HG03558 (cell line): Measurements from ENCODE around the gene ENAH.
"Not testable (repeated sequence)": the region's sequence is repeated elsewhere in the genome, so short reads cannot be mapped to it uniquely, and the experiment has no call there.

Experiments used
- ATAC-seq: cut with Tn5 transposase; IDR thresholded peaks from one replicate; pipeline ENCODE4 v1.9.1; 2021; ENCODE audit warnings: moderate number of reproducible peaks; ENCODE audit not compliant: unreplicated experiment; ENCODE audit errors: extremely low read depth

The ENAH gene

GRCh38 chr1:225510740-225511139, 142.2 kb downstream of the ENAH start:
- ATAC-seq = not testable (repeated sequence)

GRCh38 chr1:225509770-225510169, 143.2 kb downstream of the ENAH start:
- no peak for ATAC-seq

DNA sequence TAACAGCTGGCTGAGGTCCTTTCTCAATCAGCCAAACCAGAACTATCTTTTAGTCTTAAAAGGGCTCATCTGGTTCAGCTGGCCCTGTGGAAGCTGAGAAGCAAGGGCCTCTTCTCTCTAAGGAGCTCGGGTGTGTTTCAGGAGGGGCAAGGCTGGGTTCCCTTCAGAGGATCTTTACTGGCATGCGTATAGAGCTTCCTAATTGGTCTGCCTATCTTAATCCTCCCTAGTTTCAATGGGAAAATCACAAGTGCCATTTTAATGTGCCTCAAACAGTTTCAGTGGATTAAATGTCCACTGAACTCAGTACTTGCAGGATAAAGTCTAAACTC, 143.6 kb downstream of the ENAH start:
- no peak for ATAC-seq

- no peak for ATAC-seq
Observed at GRCh38 chr1:225508538-225509375, 144.2 kb downstream of the ENAH start.

DNA sequence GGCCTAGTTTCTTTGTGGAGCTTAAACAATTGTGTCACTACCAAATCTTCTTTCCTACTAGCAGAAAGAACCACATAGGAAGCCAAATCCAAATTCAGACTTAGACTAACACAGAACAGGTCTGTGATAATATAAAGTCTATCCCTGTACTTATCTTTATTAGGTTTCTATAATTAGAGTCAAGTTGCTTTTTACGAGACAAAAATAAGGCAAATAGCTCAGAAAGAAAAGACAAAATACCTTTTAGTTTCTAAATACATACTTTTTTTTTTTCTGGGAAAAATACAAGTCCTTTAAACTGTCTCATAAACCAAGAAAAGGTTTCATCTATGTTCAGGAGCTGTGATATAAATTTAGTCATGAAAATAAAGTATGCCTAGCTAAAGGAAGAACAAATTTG, 146.2 kb downstream of the ENAH start:
- no peak for ATAC-seq

DNA sequence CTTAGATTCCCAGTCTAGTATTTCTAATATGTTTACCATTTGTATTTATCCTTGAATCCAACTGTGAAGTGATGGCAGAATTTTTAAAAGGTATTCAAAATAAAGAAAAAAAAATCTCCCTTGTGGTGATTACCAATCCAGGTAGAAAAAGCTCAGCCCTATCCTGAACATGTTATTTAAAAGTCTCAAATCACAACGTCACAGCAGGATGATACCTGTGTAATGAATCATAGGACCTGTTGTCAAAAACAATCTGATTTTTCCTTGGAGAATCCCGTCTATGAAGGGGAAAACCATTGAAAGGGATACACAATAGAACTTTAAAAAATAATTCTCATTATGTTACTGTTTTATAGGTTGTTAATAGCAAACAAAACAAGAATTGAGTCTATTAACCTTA, 148.1 kb downstream of the ENAH start:
- ATAC-seq = no peak

DNA sequence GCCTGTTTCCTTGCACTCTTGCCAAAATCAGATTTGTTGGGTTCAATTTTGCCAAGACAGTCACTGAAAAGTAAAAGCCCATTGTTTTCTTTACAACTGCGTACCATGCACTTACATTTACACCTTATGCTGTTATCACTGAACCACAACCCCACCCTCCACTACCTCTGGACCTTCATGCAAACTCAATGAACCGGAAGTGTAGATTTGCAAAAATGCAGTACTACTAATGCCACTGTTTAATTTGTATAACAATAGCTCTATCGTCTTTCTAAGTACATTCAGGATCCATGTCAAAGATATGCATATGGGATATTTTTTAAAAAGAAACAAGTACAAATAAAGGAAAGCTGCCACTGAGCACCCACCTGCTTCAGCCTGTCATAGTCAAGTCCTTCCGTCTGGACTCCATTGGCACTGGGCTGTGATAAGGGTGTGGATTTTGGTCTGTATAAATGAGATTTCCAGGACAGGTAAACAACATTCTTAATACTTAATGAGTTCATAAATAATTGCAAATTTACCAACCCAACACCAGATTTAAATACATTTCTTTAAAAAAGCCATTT, 152.2 kb downstream of the ENAH start:
- ATAC-seq = no peak

DNA sequence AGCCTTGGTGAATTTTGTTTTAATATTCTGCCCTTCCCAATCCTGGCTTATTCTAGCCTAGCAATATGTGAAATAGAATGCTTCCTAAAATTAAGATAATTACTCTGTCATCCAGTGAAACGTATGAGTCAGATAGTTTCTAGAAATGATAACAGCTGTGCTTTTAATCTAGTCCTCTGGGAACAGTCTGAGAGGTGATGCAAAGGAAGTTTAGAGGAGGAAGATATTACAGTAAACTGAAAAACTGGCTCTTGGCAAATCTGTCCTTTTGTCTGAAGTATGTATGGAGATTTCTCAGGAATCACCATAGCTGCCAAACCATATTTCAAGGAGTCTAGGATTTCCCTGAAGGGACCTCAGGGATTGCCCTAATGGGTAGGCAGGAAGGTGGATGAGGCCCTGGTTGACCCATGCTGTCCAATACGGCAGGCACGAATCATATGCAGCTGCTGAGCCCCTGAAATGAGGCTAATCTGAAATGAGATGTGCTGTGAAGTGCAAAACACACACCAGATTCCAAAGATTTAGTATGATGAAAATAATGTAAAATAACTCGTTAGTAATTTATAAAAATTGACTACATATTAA, 154.3 kb downstream of the ENAH start:
- ATAC-seq = no peak

GRCh38 chr1:225494789-225495359, 158.0 kb downstream of the ENAH start:
- no peak for ATAC-seq

- no peak for ATAC-seq
Observed at GRCh38 chr1:225493591-225494246, 159.2 kb downstream of the ENAH start.

DNA sequence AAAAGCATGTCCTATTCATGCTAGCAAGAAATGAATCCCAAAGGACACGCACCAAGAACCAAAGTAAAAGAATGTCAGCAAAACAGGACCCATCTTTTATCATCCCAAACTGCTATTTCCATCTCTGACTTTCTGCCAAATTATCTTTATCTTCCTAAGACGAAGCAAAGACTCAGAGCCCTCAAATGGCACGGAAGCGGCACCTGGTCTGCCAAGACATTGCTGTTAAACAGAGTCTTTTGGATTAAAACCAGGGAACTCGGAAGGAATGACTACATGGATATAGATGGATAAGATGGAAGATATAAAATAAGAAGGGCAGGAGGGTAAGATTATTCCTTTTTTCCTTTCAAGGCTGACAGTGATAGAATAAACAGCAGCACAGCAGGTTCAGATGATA, 164.2 kb downstream of the ENAH start:
- ATAC-seq = no peak

DNA sequence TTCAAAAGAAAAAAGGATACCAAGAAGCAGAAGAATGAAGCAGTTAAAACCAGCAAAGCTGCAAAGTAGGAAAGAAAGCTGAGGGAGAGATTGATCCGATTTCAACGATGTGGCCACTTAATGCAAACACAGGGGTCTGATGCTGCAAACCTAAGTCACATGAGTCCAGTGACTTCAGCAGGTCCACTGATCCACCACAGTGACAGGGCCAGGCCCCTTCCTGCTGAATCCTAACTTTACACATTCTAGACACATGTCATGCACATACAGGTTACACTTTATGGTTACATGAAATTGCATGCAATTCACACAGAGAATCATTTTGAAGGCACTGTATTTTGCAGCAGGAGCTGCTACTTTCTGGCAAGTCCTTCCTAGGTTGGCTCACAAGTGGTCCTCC, 166.1 kb downstream of the ENAH start:
- no peak for ATAC-seq

- no peak for ATAC-seq
Observed at GRCh38 chr1:225485991-225486530, 166.9 kb downstream of the ENAH start.

DNA sequence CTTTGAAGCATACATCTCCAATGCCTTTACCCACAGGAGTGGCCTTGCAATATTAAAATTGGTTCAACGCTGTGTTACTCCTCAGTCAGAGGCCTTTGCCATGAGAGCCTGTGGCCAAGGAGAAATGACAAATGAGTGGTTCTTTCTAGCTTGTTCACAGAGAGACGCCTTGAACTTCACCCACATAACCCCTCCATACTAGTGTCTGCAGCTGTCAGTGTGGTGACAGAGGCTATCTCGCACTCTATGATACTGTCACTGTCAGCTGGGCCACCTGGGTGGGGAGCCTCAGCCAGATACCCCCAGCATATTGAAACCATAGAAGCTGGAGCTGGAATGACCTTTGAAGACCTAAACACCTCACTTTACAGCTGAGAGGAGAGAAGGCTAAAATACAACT, 167.7 kb downstream of the ENAH start:
- no peak for ATAC-seq

GRCh38 chr1:225484657-225485214, 168.2 kb downstream of the ENAH start:
- no peak for ATAC-seq

DNA sequence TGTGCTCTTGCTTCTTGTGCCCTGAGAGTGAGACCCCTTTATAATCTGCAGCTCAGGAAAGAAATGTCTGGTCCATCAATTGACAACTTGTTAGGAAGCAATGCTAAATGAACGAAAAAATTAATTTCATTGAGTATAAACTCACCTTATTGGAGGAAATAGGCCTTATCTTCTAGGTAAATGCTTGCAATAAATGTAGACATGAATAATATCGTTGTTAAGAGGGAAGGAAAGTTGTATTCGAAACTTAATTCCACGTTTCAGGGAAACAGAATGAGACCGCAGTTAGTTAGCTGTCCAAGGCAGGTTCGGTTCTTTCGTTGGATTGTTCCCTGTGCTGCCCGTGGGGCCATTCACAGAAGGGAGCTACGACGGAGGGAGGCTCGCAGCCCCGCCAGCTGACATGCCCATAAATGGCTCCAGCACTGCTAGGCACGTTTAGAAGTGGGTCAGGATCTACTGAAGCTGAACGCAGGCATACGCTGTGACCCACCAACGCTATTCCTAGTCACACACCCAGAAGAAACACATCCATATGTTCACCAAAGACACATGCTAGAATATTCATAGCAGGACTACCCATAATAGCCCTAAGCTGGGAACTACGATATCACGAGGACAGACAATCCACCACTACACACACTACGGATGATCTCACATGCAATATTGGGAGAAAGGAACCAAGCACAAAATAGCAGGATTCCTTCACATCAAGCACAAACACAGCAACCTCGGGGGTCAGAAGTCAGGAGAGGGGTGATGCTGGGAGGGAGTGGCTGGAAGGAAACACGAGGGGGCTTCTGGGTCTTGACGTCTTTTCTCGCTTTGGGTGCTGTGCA, 168.9 kb downstream of the ENAH start:
- no peak for ATAC-seq

DNA sequence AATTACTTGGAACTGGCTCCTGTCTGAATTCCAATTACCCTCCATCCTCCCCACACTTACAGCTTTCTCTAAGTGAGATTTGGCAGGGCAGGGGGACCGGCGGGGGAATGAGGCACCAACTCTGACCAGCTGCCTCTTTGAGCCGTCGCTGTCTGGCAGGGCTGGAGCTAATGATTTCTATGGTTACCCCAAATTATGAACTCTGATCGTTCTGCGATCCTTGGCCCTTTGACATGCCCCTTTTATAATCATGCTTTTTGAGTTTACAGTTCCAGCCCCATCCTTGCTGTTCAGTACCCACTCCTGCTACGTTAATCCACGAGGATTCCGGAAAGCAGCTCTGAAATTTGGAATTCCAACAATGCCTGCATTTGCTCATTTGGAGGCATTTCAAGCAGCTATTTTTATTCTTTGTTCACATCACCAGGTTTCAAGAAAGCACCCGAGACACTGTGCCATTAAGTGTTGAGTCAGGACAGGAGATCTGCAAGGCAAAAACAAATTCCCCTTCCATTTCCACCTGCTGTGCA, 170.4 kb downstream of the ENAH start:
- ATAC-seq = no peak

DNA sequence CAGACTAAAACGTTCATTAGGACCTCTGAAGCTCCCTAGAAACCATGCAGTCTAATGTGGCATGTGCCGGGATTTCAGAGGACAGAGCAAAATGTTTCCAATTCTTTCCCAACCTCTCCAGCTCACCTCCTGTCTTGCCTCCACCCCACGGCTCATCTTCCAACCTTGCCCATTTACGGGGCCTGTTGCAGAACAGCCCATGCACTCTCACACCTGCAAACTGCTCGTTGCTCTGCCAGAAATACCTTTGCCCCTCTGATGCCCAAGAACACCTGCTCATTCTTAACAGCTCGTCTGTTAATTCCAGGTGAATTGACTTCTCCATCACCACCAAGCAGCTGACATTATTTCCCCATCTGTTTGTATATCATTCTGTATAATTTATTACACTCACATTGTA, 171.2 kb downstream of the ENAH start:
- ATAC-seq = no peak

GRCh38 chr1:225480825-225481434, 172.0 kb downstream of the ENAH start:
- ATAC-seq = no peak
